CD1c-positive myeloid dendritic cell (primary cell): ENCODE results near the gene TTC16.
A peak's percentile ranks its signal among the peaks of the same experiment; 100 is the strongest.
"Not testable (repeated sequence)": the region's sequence is repeated elsewhere in the genome, so short reads cannot be mapped to it uniquely, and the experiment has no call there.

Source experiments
- DNase-seq: peaks from one replicate; pipeline ENCODE4 v3.0.0-alpha.2; 2016; ENCODE audit errors: extremely low spot score

Gene TTC16

DNA sequence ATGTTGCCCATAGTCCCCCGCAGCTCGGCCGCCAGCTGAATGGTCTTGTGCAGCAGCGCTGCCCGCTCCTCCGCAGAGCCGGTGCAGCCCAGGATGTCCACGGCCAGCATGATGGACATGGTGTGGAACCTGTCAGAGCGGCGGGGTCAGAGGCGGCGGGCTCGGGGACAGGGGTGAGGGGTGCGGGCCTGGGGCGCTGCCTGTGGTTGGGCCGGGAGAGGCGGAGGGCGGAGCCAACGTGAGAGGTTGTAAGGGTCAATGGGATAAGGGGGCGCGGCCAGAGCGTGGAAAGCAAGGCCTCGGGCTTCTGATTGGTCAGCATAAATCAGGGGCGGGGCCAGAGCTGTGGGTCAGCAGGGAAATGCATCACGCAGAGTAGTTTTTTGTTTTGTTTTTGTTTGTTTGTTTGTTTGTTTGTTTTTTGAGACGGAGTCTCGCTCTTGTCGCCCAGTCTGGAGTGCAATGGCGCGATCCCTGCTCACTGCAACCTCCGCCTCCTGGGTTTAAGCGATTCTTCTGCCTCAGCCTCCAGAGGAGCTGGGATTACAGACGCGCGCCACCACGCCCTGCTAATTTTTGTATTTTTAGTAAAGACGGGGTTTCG, 26.1 kb downstream of the TTC16 start:
- no peak for DNase-seq

DNA sequence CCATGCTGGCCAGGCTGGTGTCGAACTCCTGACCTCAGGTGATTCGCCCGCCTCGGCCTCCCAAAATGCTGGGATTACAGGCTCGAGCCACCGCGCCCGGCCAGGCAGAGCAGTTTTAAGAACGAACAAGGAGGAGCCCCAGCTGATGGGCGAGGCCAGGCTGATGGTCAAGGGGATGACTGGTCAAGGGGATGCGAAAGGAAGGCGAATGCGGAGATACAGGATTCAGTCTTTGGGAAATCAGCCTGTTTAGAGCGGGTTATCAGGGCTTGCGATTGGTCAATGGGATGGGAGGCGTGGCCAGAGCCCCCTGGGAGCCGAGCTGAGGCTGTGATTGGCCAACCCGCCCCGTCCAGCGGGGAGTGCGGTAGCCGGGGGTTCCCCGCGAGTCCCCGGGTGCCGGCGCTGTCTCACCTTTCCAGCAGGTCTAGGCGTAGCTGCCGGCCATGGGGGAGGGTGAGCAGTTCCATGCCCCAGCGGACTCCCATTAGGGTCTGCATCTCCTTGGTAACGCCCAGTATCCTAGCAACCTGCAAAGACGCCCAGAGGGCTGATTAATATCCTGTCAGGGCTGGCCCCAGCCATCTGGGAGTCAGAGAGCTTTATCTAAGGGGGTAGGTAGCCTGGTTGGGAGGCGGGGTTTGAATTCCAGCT, 26.7 kb downstream of the TTC16 start:
- no peak for DNase-seq

DNA sequence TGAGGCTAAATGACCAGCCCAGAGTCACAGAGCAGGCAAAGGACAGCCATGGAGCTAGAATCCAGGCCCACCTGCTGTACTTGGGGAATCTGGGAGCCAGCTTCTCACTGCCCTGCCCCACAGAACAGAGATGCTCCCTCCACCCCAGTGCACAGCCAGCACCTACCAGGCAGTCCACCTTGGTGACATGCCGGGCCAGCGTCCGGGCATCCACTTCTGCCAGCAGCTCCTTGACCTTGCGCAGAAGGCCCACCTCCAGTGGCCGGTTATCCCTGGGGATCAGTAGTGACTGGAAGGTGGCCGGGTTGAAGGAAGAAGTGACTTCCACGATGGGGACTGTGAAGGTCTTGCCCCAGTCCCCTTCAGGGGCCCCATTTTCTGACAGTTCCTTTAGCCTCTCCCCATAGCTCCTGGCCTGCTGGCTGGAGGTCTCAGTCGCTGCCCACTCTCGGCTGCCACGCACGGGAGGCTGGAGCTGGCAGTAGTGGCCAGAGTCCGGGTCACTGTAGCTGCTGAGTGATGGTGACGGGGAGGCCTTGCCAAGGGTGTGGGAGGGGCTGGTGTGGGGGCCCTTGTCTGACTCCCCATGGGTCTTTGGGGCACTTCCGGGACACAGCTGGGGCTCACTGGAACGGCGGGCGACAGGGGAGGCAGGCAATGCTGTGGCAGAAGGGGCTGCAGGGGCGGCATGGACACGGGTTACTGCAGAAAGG, 28.7 kb downstream of the TTC16 start:
- DNase-seq = no peak

DNA sequence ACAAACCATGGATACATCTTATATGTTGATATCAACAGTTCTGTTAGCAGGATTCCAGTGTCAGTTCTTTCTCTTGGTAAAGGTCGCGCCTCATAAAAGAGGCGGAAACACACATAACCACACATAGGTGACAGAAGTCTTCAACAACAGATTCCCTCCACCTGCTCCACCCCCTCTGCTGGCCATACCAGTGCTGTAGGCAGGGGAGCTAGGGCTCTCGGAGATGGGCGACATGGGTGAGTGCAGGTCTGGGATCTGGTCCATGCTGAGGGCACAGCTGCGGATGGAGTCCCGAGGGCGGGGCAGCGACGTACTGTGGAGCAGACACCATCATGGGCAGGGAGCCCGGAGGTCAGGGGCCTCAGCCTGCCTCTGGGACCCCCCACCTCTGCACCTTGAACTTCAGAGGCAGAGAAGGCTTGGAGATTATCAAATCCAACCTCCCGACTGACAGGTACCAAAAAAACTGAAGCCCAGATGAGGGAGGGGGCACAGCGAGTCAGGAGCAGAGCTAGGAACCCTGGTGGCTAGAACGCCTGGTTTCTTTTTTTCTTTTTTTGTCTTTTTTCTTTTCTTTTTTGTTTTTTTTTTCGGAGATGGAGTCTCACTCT, 31.2 kb downstream of the TTC16 start:
- DNase-seq = no peak

DNA sequence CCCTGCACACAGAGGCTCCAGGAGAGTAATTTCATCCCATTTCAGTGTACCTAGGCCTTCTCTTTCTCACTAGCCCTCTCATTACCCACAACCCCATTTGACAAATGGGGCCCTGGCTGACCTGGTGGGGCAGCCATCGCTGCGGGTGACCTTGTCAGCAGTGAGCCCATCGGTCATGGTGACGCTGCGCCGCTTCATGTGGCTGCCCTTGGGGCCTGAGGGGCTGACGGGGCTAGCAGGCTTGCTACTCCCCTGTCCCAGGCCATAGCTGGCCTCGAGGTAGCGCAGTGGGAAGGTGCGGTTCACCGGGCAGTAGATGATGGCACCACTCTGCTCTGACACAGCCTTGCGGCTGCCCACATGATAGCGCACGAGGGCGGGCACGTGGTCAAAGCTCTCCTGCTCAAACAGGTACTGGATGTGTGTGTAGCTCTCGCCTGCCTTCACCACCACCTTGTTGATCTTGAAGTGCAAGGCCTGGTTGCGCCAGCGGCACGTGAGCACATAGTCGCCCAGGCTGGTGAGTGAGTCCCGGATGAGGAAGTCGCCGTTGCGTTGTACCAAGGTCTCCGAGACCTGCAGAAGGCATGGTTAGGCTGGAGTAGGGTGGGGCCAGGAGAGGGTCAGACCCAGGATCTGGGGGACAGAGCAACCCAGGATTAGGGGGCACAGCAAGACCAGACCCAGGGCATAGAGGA, 33.4 kb downstream of the TTC16 start:
- DNase-seq = no peak

DNA sequence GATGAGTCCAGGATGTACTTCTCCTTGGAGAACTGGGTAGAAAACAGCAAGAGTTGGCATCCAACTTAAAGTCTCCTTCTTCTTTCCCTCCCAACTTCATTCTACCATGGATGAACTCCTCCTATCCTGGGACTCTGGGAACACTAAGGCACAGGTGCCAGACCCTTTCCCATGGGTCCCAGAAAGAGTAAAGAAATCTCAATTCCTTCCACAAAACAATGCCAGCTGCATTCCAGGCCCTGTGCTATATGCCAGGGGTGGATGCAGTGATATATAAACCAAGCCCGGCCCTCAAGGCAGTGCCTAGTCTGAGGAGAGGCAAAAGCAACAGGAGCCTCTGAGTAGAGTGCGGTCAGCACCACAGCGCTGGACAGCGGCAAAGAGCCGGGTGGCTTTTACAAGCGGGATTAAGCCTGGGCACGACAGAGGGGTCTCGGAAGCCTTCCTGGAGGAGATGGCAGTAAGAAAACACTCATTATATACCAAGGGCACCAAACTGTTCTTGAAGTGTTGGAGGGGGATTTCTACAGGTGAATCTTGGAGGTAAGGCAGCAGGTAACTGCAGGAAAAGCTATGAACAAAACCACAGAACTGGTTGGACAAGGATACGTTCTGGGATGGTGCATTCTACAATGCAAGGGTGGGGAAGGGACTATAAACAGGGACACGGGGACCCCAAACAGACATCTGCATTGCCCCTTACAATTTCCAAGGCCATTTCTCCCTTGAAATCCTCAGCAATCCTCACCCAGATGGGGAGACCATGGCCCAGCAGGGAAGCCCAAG, 35.6 kb downstream of the TTC16 start:
- DNase-seq = no peak

DNA sequence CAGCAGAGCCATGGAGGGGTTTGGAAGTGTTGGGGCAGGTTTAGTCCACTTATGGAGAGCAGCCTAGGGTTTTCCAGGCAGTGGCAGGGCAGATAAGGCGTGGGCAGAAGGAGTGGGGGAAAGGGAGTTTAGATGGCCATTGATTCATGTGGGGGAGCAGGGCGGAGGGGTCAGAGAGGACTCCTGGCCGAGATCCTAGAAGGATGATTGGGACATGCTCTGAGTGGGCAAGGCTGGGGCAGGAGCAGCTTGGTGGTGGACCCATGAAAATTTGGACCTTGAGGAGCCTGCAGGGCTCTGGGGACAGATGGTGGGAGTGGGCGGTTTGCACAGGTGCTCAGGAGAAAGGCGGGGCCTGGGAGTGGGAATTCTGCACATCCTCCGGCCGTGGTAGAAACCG, 37.3 kb downstream of the TTC16 start:
- DNase-seq = no peak

DNA sequence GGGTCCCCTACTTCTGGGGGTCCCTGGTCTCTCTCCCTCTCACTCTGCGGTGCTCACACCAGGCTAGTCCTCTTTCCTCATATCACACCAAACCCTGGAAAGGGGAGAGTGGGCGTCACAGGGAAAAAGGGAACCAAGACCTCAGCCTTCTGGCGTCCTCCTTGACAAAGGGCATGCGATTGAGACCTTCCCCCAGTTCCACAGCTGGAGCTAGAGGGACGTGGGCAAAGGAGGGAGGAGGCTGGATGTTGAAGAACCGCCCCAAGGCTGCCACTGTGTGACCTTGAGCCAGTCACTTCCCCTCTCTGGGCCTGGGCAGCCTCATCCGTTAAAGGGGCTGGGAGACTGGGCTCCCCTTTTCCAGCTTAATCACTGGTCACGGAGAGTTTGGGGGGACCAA, 37.7 kb downstream of the TTC16 start:
- peak; percentile 84 for DNase-seq

DNA sequence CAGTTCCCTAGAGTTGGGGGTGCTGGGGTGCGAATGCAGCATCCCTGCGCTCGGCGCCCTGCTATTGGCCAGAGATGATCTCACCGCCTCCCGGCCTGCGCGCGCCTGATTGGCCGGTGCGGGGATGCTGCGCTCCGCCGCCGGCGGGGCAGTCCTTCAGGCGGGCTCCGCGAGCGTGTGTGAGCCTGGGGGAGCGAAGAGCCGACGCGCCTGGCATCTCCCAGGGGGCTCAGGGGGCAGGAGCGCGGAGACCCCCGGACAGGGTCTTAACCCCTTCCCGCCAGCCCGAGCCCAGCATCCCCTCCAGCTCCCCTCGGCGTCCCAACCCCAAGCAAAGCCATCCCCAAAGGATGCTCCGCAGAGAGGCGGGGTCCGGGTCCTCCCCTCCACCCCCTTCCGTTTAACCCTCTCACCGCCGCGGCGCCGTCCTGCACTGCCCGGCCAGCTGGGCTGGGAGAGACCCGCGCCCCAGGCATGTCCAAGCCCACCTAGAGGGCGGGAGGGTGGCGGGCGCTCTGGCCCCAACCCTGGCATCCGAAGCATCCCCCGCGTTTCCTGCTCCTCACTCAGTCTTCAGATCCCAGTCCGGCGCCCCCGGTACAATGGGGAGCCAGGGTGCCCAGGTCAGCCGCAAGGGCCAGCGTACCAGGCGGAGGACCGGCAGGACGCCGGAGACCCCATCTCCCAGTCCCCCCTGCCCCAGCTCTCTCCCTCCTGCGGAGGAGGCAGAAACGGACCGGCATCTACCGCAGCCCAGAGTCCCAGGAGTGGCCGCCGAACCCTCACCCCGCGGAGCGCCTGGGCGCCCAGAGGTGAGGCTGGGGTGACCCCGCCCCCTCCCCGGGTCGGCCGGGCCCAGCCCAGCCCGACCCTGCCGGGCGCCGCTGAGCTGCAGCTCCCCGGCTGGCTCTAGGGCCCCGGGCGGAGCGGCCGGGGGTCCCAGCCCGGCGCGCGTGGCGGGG, 38.5 kb downstream of the TTC16 start:
- no peak for DNase-seq

DNA sequence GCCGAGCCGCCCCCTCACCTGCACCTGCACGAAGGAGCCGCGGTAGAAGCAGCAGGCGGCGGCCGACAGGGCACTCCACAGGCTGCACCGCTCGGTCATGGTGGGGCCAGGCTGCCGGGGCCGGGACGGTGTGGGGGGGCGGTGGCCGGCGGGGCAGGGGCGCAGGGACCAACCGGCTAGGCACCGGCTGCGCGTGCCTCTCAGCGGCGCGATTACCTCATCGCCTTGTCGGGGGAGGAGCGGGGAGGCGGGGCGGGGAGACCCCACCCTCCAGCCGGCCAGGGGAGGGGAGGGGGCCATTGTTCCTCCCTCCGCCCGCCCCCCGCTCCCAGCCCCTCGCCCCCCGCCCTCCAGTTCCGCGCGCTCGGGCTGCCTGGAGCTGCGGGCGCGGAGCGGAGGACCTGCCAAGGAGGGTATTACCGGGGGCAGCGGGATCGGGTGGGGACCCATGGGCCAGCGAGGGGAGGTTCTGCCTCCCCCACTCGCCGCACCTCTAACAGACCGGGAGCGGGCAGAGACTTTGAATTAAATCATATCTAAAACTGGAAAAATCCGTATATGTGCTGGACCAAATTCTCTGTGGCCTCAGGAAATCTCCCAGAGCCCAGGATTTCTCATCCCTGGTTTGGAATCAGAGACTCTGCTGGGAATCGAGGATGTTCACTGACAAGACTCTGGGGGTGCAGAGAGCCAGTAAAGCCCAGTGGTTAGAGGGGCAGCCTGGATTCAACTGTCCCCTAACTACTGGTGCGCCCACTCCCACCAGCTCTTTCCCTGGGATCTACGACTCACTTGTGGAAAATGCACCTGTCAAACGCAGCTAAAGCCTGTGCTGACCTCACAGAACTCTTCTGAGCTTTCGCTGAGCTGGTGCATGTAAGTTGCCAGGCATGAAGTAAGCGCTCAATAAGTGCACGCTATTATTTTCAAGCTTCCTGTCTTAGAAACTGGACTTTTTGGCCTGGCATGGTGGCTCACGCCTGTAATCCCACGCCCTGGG, 39.5 kb downstream of the TTC16 start:
- DNase-seq = no peak

DNA sequence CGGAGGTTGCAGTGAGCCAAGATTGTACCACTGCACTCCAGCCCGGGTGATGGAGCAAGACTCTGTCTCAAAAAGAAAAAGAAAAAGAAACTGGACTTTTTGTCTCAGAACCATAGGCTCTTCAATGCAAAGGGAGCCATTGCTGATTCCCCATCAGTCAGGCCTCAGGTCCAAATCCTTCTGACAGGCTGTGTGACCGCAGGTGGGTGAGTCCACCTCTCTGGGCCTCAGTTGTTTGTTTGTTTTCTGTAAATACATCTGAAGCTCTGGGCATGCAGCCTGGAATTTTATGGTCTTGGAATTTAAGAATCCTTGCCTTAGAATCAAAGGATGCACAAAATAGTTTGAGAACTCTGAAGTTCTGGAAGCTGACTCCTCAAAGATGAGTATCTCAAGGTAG, 40.4 kb downstream of the TTC16 start:
- no peak for DNase-seq

DNA sequence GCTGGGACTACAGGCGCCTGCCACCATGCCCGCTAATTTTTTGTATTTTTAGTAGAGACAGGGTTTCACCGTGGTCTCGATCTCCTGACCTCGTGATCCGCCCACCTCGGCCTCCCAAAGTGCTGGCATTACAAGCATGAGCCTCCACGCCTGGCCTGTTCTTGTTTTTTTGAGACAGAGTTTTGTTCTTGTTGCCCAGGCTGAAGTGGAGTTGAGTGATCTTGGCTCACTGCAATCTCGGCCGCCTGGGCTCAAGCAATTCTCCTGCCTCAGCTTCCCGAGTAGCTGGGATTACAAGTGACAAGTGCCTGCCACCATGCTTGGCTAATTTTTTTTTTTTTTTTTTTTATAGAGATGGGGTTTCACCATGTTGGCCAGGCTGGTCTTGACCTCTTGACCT, 40.9 kb downstream of the TTC16 start:
- not testable (repeated sequence) for DNase-seq

DNA sequence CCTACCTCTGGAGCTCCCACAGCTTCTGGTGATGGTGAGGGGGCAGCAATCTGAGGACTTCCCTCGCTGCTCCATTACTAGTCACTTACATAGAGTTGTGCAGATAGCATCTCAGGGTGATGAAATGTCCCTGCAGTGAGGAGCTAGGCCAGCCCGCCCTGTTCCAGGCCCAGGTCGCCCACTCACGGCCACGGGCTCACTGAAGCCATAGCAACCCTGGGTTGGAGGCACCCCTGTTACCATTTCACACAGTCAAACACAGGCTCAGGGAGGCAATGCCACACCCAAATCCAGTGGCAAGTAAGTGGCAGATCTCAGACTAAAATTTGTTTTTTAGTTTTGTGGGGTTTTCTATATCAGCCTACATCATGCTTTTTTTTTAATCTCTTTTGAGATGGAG, 43.0 kb downstream of the TTC16 start:
- no peak for DNase-seq

DNA sequence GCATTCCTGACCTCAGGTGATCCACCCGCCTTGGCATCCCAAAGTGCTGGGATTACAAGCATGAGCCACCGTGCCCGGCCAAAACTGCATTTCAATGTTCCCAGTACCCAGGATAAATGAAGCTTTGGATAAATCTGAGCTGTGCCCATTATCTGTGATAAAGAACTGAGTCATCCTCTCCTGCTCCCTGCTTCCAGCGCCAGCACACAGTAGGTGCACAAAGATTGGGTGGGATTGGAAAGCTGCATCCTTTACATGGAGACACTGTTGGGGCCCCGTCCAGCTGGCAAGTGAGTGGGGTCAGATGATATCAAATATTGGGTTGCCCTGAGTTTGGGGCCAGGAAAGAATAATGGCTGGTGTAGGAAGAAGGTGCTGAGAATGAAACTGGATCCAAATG, 45.2 kb downstream of the TTC16 start:
- DNase-seq = no peak

DNA sequence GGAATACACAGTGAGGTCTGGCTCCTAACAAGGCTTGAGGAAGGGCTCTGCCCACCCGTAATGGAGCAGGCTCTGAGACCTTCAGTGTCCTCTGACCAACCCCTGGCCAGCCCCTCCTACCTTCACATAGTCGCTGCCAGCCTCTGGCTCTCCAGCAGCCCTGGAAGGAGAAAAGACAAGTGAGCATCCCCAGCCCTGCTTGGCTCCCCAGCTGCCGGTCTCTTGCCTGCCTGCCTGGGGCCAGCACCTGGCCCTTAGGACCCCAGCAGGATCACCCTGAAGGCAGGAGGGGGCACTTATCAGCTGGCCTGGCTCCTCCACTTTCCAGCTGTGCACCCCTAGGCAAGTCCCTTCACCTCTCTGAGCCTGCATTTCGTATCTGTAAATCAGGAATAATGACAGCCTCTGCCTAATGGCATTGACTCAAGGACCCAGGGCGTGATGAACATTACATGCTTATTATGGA, 45.6 kb downstream of the TTC16 start:
- DNase-seq = no peak

DNA sequence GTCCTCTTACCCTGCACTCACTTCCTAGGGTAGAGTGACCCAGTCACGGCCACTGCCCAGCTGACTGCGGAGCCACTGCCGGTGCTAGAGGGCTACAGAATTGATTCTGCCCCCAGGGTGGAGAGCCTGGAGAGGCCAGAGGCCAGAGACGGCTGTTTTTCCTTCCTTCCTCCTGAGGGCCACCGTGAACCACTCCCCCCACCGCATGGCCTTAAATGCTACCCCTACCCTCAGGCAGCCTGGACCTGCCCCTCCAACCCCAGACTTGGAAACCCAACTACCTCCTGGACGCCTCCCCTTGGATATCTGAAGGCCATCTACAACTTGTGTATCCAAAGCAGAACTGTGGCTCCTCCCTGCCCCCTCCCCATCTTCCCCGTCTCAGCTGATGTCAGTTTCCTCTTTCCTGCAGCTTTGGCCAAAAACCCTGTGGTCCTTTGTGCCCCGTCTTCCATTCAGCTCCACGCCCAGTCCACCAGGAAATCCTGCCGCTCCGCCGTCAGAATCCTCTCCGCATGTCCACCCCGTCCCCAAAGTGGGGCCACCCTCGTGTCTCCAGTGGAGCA, 46.3 kb downstream of the TTC16 start:
- peak; percentile 68 for DNase-seq

DNA sequence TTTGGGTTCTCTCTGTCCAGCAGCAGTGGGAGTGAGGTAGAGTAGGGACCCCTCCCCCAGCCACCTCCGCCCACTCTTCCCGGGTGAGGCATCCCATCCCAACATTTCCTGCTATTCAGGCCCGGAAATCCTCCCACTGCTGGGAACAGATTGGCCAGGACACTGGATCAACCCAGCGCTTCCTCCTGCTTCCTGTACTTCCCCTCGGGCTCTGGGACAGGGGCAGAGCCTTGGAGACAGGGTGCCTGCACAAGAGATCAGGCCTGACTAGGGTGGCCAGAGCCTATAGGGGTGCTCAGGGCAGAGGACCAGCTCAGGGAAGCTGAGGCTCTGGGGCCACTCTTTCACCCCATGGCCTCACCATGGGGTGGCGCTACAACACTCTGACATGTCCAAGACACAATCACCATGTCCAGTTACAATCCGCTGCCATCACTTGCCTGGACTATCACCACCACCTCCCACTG, 48.1 kb downstream of the TTC16 start:
- peak; percentile 71 for DNase-seq

DNA sequence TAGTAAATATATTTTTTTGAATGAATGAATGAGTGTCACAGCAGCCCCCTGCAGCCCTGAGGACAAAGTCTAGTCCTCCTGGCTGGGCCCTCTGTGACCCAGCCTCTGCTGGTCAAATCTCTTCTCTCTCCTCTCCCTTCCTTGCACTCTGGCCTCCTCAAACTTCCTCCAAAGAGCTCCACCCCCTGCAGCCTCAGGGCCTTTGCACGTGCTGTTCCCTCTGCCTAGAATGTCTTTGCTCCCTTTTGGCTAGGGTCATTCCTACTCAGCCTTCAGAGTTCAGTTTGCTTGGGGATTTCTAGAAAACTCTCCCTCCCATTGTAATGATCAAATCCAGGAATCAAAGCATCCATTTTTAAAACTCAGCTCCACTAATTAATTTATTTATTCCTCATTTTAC, 49.5 kb downstream of the TTC16 start:
- no peak for DNase-seq
